Activated effector memory CD4-positive, alpha-beta T cell treated with anti-CD3 and anti-CD28 coated beads, Interleukin-2, amount 50 U/mL, for 16 hours (primary cell): Measurements from ENCODE around the gene PTRH1.

Source experiments
- DNase-seq: peaks from one replicate; pipeline ENCODE4 v3.0.0-alpha.2; 2020

The PTRH1 gene

GRCh38 chr9:127693143-127693542, 22.3 kb downstream of the PTRH1 start:
- no peak for DNase-seq

GRCh38 chr9:127692071-127692470, 23.4 kb downstream of the PTRH1 start:
- DNase-seq: no peak

GRCh38 chr9:127690735-127691134, 24.7 kb downstream of the PTRH1 start:
- DNase-seq: no peak

- DNase-seq: no peak
Observed at GRCh38 chr9:127689329-127690000, 26.0 kb downstream of the PTRH1 start.

GRCh38 chr9:127686461-127687393, 28.7 kb downstream of the PTRH1 start:
- DNase-seq: no peak

- no peak for DNase-seq
Observed at GRCh38 chr9:127684576-127684975, 30.9 kb downstream of the PTRH1 start.

- no peak for DNase-seq
Observed at GRCh38 chr9:127683723-127684122, 31.7 kb downstream of the PTRH1 start.

- no peak for DNase-seq
Observed at GRCh38 chr9:127682351-127683136, 32.9 kb downstream of the PTRH1 start.

GRCh38 chr9:127680846-127681245, 34.6 kb downstream of the PTRH1 start:
- no peak for DNase-seq

GRCh38 chr9:127680226-127680625, 35.2 kb downstream of the PTRH1 start:
- no peak for DNase-seq

- DNase-seq: no peak
Observed at GRCh38 chr9:127679506-127679905, 36.0 kb downstream of the PTRH1 start.

- DNase-seq: no peak
Observed at GRCh38 chr9:127676638-127677037, 38.8 kb downstream of the PTRH1 start.

- no peak for DNase-seq
Observed at GRCh38 chr9:127673234-127673633, 42.2 kb downstream of the PTRH1 start.

- DNase-seq: no peak
Observed at GRCh38 chr9:127667906-127668305, 47.6 kb downstream of the PTRH1 start.

- DNase-seq: no peak
Observed at GRCh38 chr9:127667127-127667844, 48.2 kb downstream of the PTRH1 start.

- DNase-seq: no peak
Observed at GRCh38 chr9:127664678-127665507, 50.6 kb downstream of the PTRH1 start.

- DNase-seq: no peak
Observed at GRCh38 chr9:127664324-127664677, 51.2 kb downstream of the PTRH1 start.
